ENCODE measurements around the gene IFNLR1. TPM values are rescaled to one million over a fixed set of nuclear protein-coding genes. Genes with fewer than 3 reads are reported as not detected.
A peak's percentile ranks its signal among the peaks of the same experiment; 100 is the strongest.

Gene IFNLR1
- total RNA-seq, 4 donors from 2014 or later: 0.93 to 2.8 (median 1.2) TPM

- Histone ChIP-seq H3K36me3 (no peaks in the 10 kb centered on the region), H3K9me3 (no peaks in the 10 kb centered on the region), H3K4me1 (peaks cover 0 to 14% (median 8%) of the 10 kb centered on the region in 3 donors), H3K27me3 (peaks cover 6% of the 10 kb centered on the region), H3K27ac (no peak overlapping the region), H3K4me3 (no peak overlapping the region)
- WGBS, 2 donors (ENCODE audit: low coverage in 1 of 2): 35 to 50% methylated on average over 4 to 9 of the region's 17 CpGs
- peak; percentile 57 for ATAC-seq
- TF ChIP-seq POLR2A (IDR thresholded peaks at IDR 0.05) (no peak), POLR2AphosphoS5 (IDR thresholded peaks at IDR 0.05) (no peak), CTCF (IDR thresholded peaks at IDR 0.05) (no peak), EP300 (IDR thresholded peaks at IDR 0.05) (no peak)
Measured at GRCh38 chr1:24119859-24120756, 67.0 kb downstream of the IFNLR1 start.

GRCh38 chr1:24119489-24119858, 67.6 kb downstream of the IFNLR1 start:
- no peaks in the 10 kb centered on the region for H3K9me3 ChIP-seq
- no peak overlapping the region for H3K27ac ChIP-seq
- ATAC-seq: no peak
- peaks cover 0 to 14% (median 8%) of the 10 kb centered on the region in 3 donors for H3K4me1 ChIP-seq
- no peak overlapping the region for H3K4me3 ChIP-seq
- peaks cover 6% of the 10 kb centered on the region for H3K27me3 ChIP-seq
- no peak for TF ChIP-seq POLR2AphosphoS5 (IDR thresholded peaks at IDR 0.05)
- TF ChIP-seq EP300 (IDR thresholded peaks at IDR 0.05): no peak
- TF ChIP-seq CTCF (IDR thresholded peaks at IDR 0.05): no peak
- TF ChIP-seq POLR2A (IDR thresholded peaks at IDR 0.05): no peak
- no peaks in the 10 kb centered on the region for H3K36me3 ChIP-seq
- 68 to 74% methylated on average over 2 to 4 of the region's 5 CpGs for WGBS, 2 donors (ENCODE audit: low coverage in 1 of 2)

GRCh38 chr1:24118410-24119242, 68.5 kb downstream of the IFNLR1 start:
- H3K27ac ChIP-seq: no peak overlapping the region
- no peaks in the 10 kb centered on the region for H3K9me3 ChIP-seq
- no peak for ATAC-seq
- H3K4me3 ChIP-seq: no peak overlapping the region
- WGBS, 2 donors (ENCODE audit: low coverage in 1 of 2): 40 to 100% methylated on average over 1 of the region's 8 CpGs
- TF ChIP-seq POLR2AphosphoS5 (IDR thresholded peaks at IDR 0.05): no peak
- TF ChIP-seq POLR2A (IDR thresholded peaks at IDR 0.05): no peak
- H3K36me3 ChIP-seq: no peaks in the 10 kb centered on the region
- H3K4me1 ChIP-seq: peaks cover 0 to 14% (median 8%) of the 10 kb centered on the region in 3 donors
- H3K27me3 ChIP-seq: peaks cover 6% of the 10 kb centered on the region

- WGBS, 2 donors (ENCODE audit: low coverage in 1 of 2): 52 to 100% methylated on average over 2 to 5 of the region's 14 CpGs
- H3K27me3 ChIP-seq: peaks cover 6% of the 10 kb centered on the region
- peaks cover 0 to 14% (median 8%) of the 10 kb centered on the region in 3 donors for H3K4me1 ChIP-seq
- no peak overlapping the region for H3K27ac ChIP-seq
- no peaks in the 10 kb centered on the region for H3K9me3 ChIP-seq
- ATAC-seq: no peak
- no peak overlapping the region for H3K4me3 ChIP-seq
- TF ChIP-seq EP300 (IDR thresholded peaks at IDR 0.05) (no peak), CTCF (IDR thresholded peaks at IDR 0.05) (no peak), POLR2AphosphoS5 (IDR thresholded peaks at IDR 0.05) (no peak), POLR2A (IDR thresholded peaks at IDR 0.05) (no peak)
- no peaks in the 10 kb centered on the region for H3K36me3 ChIP-seq
Measured at GRCh38 chr1:24117722-24118409, 69.2 kb downstream of the IFNLR1 start.

- ATAC-seq: no peak
- Histone ChIP-seq H3K9me3 (no peaks in the 10 kb centered on the region), H3K4me1 (peaks cover 0 to 21% (median 8%) of the 10 kb centered on the region in 3 donors), H3K27me3 (peaks cover 6% of the 10 kb centered on the region), H3K36me3 (no peaks in the 10 kb centered on the region), H3K27ac (no peak overlapping the region), H3K4me3 (no peak overlapping the region)
- WGBS, 2 donors (ENCODE audit: low coverage in 1 of 2): 79 to 88% methylated on average over 2 of the region's 2 CpGs
- TF ChIP-seq CTCF (IDR thresholded peaks at IDR 0.05) (no peak), EP300 (IDR thresholded peaks at IDR 0.05) (no peak), POLR2AphosphoS5 (IDR thresholded peaks at IDR 0.05) (no peak), POLR2A (IDR thresholded peaks at IDR 0.05) (no peak)
Measured at GRCh38 chr1:24117132-24117531, 70.0 kb downstream of the IFNLR1 start.
